Small intestine (tissue), 4 donors: ENCODE data around the gene MYH8. TPM values are rescaled to one million over a fixed set of nuclear protein-coding genes. Genes with fewer than 3 reads are reported as not detected.

Experiments
- polyA plus RNA-seq, 4 donors: library from polyadenylated mRNA; stranded (reverse) in 3 of 4; unstranded in 1 of 4; fragments of 200-250 nt in 3 of 4; fragments of 120-200 nt in 1 of 4; gene quantifications; one replicate each; pipeline versions ENCODE4 v1.2.1 to v1.2.3, GENCODE V29; 2013
- donor health status: healthy with polysubstance abuse.
- donor health status: Bipolar disorder and iron deficiency.
- donor health status: healthy.

The MYH8 gene
- polyA plus RNA-seq, 4 donors, result 5.0 TPM; not detected in 3

Other genes starting within 250 kb of the MYH8 start
- gene GAS7, start 223.3 kb downstream of the MYH8 start, polyA plus RNA-seq, result 10 to 100 TPM in 1 of 4 donors, 1 to 10 TPM in 3; 1.1 to 14.9 (median 5.9) TPM
- under 1 TPM in 2 of 4 donors, not detected in 2; 0.01 to 0.06 TPM for gene MYH13, start 48.9 kb downstream of the MYH8 start, polyA plus RNA-seq
- under 1 TPM in 2 of 4 donors, not detected in 2; 0.01 to 0.55 TPM for gene MYH4, start 47.6 kb upstream of the MYH8 start, polyA plus RNA-seq
- gene MYH1, start 96.6 kb upstream of the MYH8 start, polyA plus RNA-seq, result under 1 TPM; under 0.01 to 0.27 (median 0.13) TPM
- under 1 TPM in 3 of 4 donors, not detected in 1; 0.12 to 0.89 (median 0.27) TPM for gene MYH2, start 127.7 kb upstream of the MYH8 start, polyA plus RNA-seq
- 10 to 100 TPM in 3 of 4 donors, 1 to 10 TPM in 1; 2.0 to 40.0 (median 14.8) TPM for gene MYH3, start 235.4 kb upstream of the MYH8 start, polyA plus RNA-seq